Esophagus muscularis mucosa (tissue), 4 donors: ENCODE measurements around the gene KIF16B.

ENCODE experiments used
- EP300 ChIP-seq: sonication (generic); formaldehyde crosslinking; IDR thresholded peaks from one replicate; pipeline ENCODE4 v1.6.1; 2017; ENCODE audit warnings: antibody characterized with exemption
- POLR2AphosphoS5 ChIP-seq, 2 donors: sonication (generic); formaldehyde crosslinking; IDR thresholded peaks; one replicate each; pipeline ENCODE4 v1.6.1; 2017; ENCODE audit warnings: antibody characterized with exemption in 2 of 2
- TF ChIP-seq, protein P1 (sequence below), 3 experiments: fragments of 200-600 bp in 2 of 3; fragments of 450-650 bp in 1 of 3; sonication (generic) in 2 of 3; IDR thresholded peaks; one replicate each; pipeline ENCODE4 v1.5.1; 2017 to 2019; ENCODE audit warnings: antibody characterized with exemption in 3 of 3, mild to moderate bottlenecking in 2 of 3, moderate library complexity in 1 of 3

DNA sequence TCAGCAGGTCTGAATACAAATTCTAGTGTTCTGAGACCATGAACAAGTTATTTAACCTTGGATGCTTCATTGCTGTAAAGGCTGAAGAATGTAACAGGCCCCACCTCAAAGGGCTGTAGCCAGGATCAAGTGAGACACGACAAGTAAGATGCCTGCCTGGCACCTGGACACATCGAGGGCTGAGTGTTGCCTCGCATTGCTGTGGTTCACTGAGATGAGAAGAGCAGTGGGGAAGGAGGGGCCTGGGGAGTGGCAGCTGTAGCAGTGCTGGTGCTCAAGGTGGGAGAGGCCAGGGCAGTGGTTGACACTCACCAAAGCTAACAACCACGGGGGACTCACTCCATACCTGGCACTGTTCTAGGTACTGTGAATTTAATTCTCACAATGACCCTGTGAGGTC lies 187.8 kb downstream of the KIF16B start:
- TF ChIP-seq, protein P1, sequence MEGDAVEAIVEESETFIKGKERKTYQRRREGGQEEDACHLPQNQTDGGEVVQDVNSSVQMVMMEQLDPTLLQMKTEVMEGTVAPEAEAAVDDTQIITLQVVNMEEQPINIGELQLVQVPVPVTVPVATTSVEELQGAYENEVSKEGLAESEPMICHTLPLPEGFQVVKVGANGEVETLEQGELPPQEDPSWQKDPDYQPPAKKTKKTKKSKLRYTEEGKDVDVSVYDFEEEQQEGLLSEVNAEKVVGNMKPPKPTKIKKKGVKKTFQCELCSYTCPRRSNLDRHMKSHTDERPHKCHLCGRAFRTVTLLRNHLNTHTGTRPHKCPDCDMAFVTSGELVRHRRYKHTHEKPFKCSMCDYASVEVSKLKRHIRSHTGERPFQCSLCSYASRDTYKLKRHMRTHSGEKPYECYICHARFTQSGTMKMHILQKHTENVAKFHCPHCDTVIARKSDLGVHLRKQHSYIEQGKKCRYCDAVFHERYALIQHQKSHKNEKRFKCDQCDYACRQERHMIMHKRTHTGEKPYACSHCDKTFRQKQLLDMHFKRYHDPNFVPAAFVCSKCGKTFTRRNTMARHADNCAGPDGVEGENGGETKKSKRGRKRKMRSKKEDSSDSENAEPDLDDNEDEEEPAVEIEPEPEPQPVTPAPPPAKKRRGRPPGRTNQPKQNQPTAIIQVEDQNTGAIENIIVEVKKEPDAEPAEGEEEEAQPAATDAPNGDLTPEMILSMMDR (IDR thresholded peaks at IDR 0.05): no peak
- TF ChIP-seq EP300 (no peak), POLR2AphosphoS5 (IDR thresholded peaks at IDR 0.05) (no peak)
